HG02678 (cell line): ENCODE data around the gene MPPED2.
A peak's percentile ranks its signal among the peaks of the same experiment; 100 is the strongest.

ENCODE experiments used
- ATAC-seq: cut with Tn5 transposase; IDR thresholded peaks from one replicate; pipeline ENCODE4 v1.9.1; 2021; ENCODE audit warnings: mild to moderate bottlenecking, moderate library complexity; ENCODE audit not compliant: unreplicated experiment

MPPED2 gene

GRCh38 chr11:30586251-30587144 is at the start of gene MPPED2:
Gene MPPED2 (minus strand): TSS chr11:30586353. CDS start chr11:30580373, 5,980 bp downstream.
- ATAC-seq: peak; percentile 82

- no peak for ATAC-seq
Measured at GRCh38 chr11:30635401-30635989, 49.3 kb upstream of the MPPED2 start.

GRCh38 chr11:30631148-30631547 is 45.0 kb upstream of the MPPED2 start:
- ATAC-seq: no peak

GRCh38 chr11:30619767-30620166 is 33.6 kb upstream of the MPPED2 start:
- ATAC-seq: no peak

GRCh38 chr11:30617762-30618161 is 31.6 kb upstream of the MPPED2 start:
- ATAC-seq: no peak

- no peak for ATAC-seq
Measured at GRCh38 chr11:30610628-30611027, 24.5 kb upstream of the MPPED2 start.

GRCh38 chr11:30608534-30608933 is 22.4 kb upstream of the MPPED2 start:
- no peak for ATAC-seq

GRCh38 chr11:30605036-30605605 is 19.0 kb upstream of the MPPED2 start:
- peak; percentile 54 for ATAC-seq

- ATAC-seq: no peak
Measured at GRCh38 chr11:30603357-30603756, 17.2 kb upstream of the MPPED2 start.

- ATAC-seq: no peak
Measured at GRCh38 chr11:30596832-30597231, 10.7 kb upstream of the MPPED2 start.

GRCh38 chr11:30595934-30596333 is 9.8 kb upstream of the MPPED2 start:
- ATAC-seq: no peak

- ATAC-seq: no peak
Measured at GRCh38 chr11:30594646-30595411, 8.7 kb upstream of the MPPED2 start.

GRCh38 chr11:30587269-30587812 is 1.2 kb upstream of the MPPED2 start:
- ATAC-seq: no peak

- ATAC-seq: peak; percentile 15
Measured at GRCh38 chr11:30585892-30586250, 282 bp downstream of the MPPED2 start.

- ATAC-seq: peak; percentile 24
Measured at GRCh38 chr11:30585125-30585891, 845 bp downstream of the MPPED2 start.

- no peak for ATAC-seq
Measured at GRCh38 chr11:30583476-30584280, 2.5 kb downstream of the MPPED2 start.

- ATAC-seq: no peak
Measured at GRCh38 chr11:30582726-30583125, 3.4 kb downstream of the MPPED2 start.

GRCh38 chr11:30581675-30582074 is 4.5 kb downstream of the MPPED2 start:
- ATAC-seq: no peak

- no peak for ATAC-seq
Measured at GRCh38 chr11:30580573-30580972, 5.6 kb downstream of the MPPED2 start.
